Progenitor cell of endocrine pancreas (in vitro differentiated cells): Measurements from ENCODE around the gene CHKB. TPM values are rescaled to one million over a fixed set of nuclear protein-coding genes. Genes with fewer than 3 reads are reported as not detected.
A peak's percentile ranks its signal among the peaks of the same experiment; 100 is the strongest.

Experiments
- DNase-seq: peaks from one replicate; pipeline ENCODE4 v3.0.0; 2021; ENCODE audit warnings: low spot score; ENCODE audit not compliant: unreplicated experiment
- H3K27ac Mint-ChIP-seq: 2 replicates; pipeline ENCODE4 v1.8.0; 2021; ENCODE audit warnings: mild to moderate bottlenecking, moderate library complexity, mixed read lengths
- H3K27me3 Mint-ChIP-seq: 2 replicates; pipeline ENCODE4 v1.8.0; 2021; ENCODE audit warnings: mixed read lengths
- H3K36me3 Mint-ChIP-seq: 2 replicates; pipeline ENCODE4 v1.8.0; 2022; ENCODE audit warnings: mixed read lengths; ENCODE audit not compliant: insufficient read depth
- H3K4me1 Mint-ChIP-seq: 2 replicates; pipeline ENCODE4 v1.8.0; 2021; ENCODE audit warnings: low read depth, mixed read lengths
- H3K4me3 Mint-ChIP-seq: 2 replicates; pipeline ENCODE4 v1.8.0; 2021; ENCODE audit warnings: low read depth, mild to moderate bottlenecking, moderate library complexity, mixed read lengths
- H3K9me3 Mint-ChIP-seq: 2 replicates; pipeline ENCODE4 v1.8.0; 2021; ENCODE audit warnings: low read depth, mixed read lengths
- CTCF ChIP-seq: fragments of 200-600 bp; sonication (generic); IDR thresholded peaks from one replicate; pipeline ENCODE4 v1.5.0; 2021; ENCODE audit warnings: antibody characterized with exemption, mild to moderate bottlenecking; ENCODE audit not compliant: unreplicated experiment
- total RNA-seq: library from RNA; stranded (reverse); gene quantifications from 2 replicates; pipeline ENCODE4 v1.2.1, GENCODE V29; 2021

The CHKB gene
- total RNA-seq, 1 donor from 2014 or later, result 132 TPM

DNA sequence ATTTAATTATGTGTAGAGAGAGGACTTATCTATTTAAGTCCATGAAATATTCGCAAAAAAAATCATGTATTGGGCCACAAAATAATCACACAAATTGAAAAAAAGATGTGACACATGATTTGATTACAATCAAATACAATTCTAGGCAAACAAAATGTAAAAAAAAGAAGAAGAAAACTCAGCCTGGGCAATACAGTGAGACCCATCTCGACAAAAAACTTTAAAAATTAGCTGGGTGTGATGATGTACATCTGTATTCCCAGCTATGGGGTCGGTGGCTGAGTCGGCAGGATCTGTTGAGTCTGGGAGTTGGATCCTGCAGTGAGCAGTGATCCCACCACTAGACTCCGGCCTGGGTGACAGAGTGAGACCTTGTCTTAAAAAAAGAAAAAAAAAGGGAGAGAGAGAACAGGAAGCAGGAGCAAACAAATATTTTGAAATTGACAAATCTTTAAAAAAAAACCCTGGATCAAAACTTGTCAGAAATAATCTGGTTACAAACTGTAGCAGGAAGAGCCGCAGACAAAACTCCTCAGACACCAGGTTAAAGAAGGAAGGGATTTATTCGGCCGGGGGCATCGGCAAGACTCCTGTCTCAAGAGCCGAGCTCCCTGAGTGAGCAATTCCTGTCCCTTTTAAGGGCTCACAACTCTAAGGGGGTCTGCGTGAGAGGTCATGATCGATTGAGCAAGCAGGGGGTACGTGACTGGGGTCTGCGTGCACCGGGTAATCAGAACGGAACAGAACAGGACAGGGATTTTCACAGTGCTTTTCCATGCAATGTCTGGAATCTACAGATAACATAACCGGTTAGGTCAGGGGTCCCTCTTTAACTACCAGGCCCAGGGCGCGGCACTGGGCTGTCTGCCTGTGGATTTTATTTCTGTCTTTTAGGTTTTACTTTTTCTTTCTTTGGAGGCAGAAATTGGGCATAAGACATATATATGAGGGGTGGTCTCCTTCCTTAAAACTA is 49.5 kb downstream of the CHKB start:
- peak overlapping the region; percentile 57 for H3K4me3 Mint-ChIP-seq
- no peaks in the 10 kb centered on the region for H3K9me3 Mint-ChIP-seq
- H3K4me1 Mint-ChIP-seq, result peaks cover 10% of the 10 kb centered on the region
- no peaks in the 10 kb centered on the region for H3K36me3 Mint-ChIP-seq
- no peak for DNase-seq
- H3K27ac Mint-ChIP-seq, result peak overlapping the region; percentile 83
- TF ChIP-seq CTCF, result no peak
- H3K27me3 Mint-ChIP-seq, result peaks cover 39% of the 10 kb centered on the region

DNA sequence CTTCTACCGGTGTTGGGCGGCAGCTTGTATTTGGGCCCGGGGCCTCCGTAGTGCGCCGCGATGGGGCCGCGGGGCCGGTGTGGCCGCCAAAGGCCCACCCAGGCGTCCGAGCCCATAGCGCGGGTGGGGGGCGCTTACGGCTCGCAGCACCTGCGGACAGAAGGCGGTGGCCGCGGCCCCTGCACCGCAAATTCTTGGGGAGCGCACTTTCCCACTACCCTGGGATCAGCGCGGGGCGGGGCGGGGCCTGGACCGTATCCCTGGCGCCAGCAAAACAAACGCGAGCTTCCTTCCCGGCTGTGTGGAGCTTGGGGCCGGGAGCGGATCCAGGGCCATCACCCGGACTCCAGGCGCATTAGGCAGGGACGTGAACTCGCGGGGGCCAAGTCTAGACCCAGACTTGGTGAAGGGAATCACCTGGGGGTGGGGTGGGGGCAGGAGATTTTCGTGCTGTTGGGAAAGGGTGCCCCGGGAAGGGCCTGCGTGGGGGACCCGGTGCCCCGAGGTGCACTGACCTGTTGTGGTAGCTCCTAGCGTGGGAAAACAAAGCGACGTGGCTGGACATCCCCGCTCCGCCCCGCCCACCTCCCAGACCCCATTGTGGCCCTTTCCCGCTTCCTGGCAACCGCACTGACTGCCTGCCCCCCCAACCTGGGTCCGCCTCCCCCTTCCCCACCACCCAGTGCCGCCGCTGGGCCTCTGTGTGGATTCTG is 50.5 kb downstream of the CHKB start:
- TF ChIP-seq CTCF, result no peak
- Mint-ChIP-seq H3K27me3 (peaks cover 39% of the 10 kb centered on the region), H3K4me3 (peak overlapping the region; percentile 57), H3K4me1 (peaks cover 11% of the 10 kb centered on the region), H3K36me3 (no peaks in the 10 kb centered on the region), H3K27ac (no peak overlapping the region), H3K9me3 (no peaks in the 10 kb centered on the region)
- no peak for DNase-seq

GRCh38 chr22:50531546-50531961 is 51.1 kb downstream of the CHKB start:
- Mint-ChIP-seq H3K4me3 (no peak overlapping the region), H3K36me3 (no peaks in the 10 kb centered on the region), H3K9me3 (no peaks in the 10 kb centered on the region), H3K27me3 (peaks cover 39% of the 10 kb centered on the region), H3K27ac (no peak overlapping the region), H3K4me1 (peaks cover 14% of the 10 kb centered on the region)
- TF ChIP-seq CTCF, result no peak
- DNase-seq, result no peak

GRCh38 chr22:50530877-50531545 is 51.6 kb downstream of the CHKB start:
- no peak for TF ChIP-seq CTCF
- peak overlapping the region; percentile 26 for H3K4me3 Mint-ChIP-seq
- peaks cover 14% of the 10 kb centered on the region for H3K4me1 Mint-ChIP-seq
- DNase-seq, result no peak
- H3K27me3 Mint-ChIP-seq, result peaks cover 39% of the 10 kb centered on the region
- no peak overlapping the region for H3K27ac Mint-ChIP-seq
- no peaks in the 10 kb centered on the region for H3K9me3 Mint-ChIP-seq
- no peaks in the 10 kb centered on the region for H3K36me3 Mint-ChIP-seq

GRCh38 chr22:50530580-50530876 is 52.1 kb downstream of the CHKB start:
- Mint-ChIP-seq H3K27me3 (peaks cover 39% of the 10 kb centered on the region), H3K9me3 (no peaks in the 10 kb centered on the region), H3K4me1 (peaks cover 14% of the 10 kb centered on the region), H3K36me3 (no peaks in the 10 kb centered on the region), H3K27ac (no peak overlapping the region), H3K4me3 (no peak overlapping the region)
- TF ChIP-seq CTCF, result no peak
- DNase-seq, result no peak
